B cell (primary cell): ENCODE measurements around the gene UBE2D1. TPM values are rescaled to one million over a fixed set of nuclear protein-coding genes. Genes with fewer than 3 reads are reported as not detected.

ENCODE experiments used
- ATAC-seq: fragments of 200-7000 bp; cut with Tn5 transposase; one replicate; pipeline ENCODE4 v1.10.0; 2021; ENCODE audit warnings: low read depth, mild to moderate bottlenecking, moderate number of reproducible peaks, moderate library complexity
- CTCF ChIA-PET: fragments of 350-600 bp; sonication (Branson Sonifier 250); formaldehyde crosslinking; loops from one replicate; lab custom pipeline; 2021; ENCODE audit warnings: antibody characterized with exemption, inconsistent platforms; lab: Charles Lee
- POLR2A ChIA-PET: fragments of 350-600 bp; sonication (Branson Sonifier 250); formaldehyde crosslinking; loops from one replicate; lab custom pipeline; 2021; ENCODE audit warnings: antibody characterized with exemption; lab: Charles Lee
- DNase-seq: peaks from one replicate; pipeline ENCODE4 v3.0.0; 2013
- H2AFZ ChIP-seq: 2 replicates; pipeline ENCODE4 v1.6.1; 2012; ENCODE audit warnings: mild to moderate bottlenecking, low read depth, low read length; ENCODE audit not compliant: insufficient read depth, poor library complexity, severe bottlenecking
- H3K27ac ChIP-seq, 2 donors: 1 replicate in 1 of 2; 2 replicates in 1 of 2; pipeline ENCODE4 v1.5.1; 2012 to 2013; ENCODE audit warnings: low read length in 2 of 2, mild to moderate bottlenecking in 2 of 2, moderate library complexity in 1 of 2
- H3K27me3 ChIP-seq, 4 experiments: fragments of 200-600 bp in 1 of 4; sonication (generic) in 1 of 4; replicated peaks in 1 of 4; 1 replicate in 2 of 4; 2 replicates in 2 of 4; pipeline versions ENCODE4 v1.6.1 to v1.7.0; 2013 to 2016; ENCODE audit warnings: low read length in 3 of 4, mild to moderate bottlenecking in 2 of 4, mixed read lengths in 1 of 4, moderate library complexity in 1 of 4; ENCODE audit not compliant: insufficient read depth in 4 of 4, control insufficient read depth in 3 of 4; ENCODE audit errors: control extremely low read depth in 1 of 4
- H3K36me3 ChIP-seq, 2 experiments: replicated peaks in 1 of 2; 1 replicate in 1 of 2; 2 replicates in 1 of 2; pipeline versions ENCODE4 v1.6.1 to v1.7.1; 2013; ENCODE audit warnings: low read length in 1 of 2; ENCODE audit not compliant: insufficient read depth in 2 of 2, control insufficient read depth in 1 of 2; ENCODE audit errors: control extremely low read depth in 1 of 2, extremely low read depth in 1 of 2
- H3K4me1 ChIP-seq, 2 donors: fragments of 200-600 bp in 1 of 2; sonication (generic) in 1 of 2; 1 replicate in 1 of 2; 2 replicates in 1 of 2; pipeline versions ENCODE4 v1.5.1 to v1.6.1; 2013 to 2017; ENCODE audit warnings: low read length in 2 of 2; ENCODE audit not compliant: control insufficient read depth in 2 of 2, insufficient read depth in 2 of 2
- H3K4me2 ChIP-seq: replicated peaks from 2 replicates; pipeline ENCODE3; 2012; ENCODE audit warnings: mild to moderate bottlenecking, low read depth, low read length; ENCODE audit not compliant: poor library complexity, severe bottlenecking
- H3K4me3 ChIP-seq, 5 experiments: fragments of 200-600 bp in 1 of 5; sonication (generic) in 1 of 5; 1 replicate in 3 of 5; 2 replicates in 2 of 5; pipeline versions ENCODE4 v1.5.1 to v1.7.0; 2011 to 2016; ENCODE audit warnings: low read length in 4 of 5, mild to moderate bottlenecking in 4 of 5, low read depth in 2 of 5, control low read depth in 1 of 5, moderate library complexity in 1 of 5; ENCODE audit not compliant: insufficient read depth in 1 of 5; ENCODE audit errors: control extremely low read depth in 1 of 5, extremely low read depth in 1 of 5
- H3K79me2 ChIP-seq: fragments of 200-600 bp; sonication (generic); one replicate; pipeline ENCODE4 v1.6.0; 2016; ENCODE audit warnings: low read length; ENCODE audit not compliant: control insufficient read depth, insufficient read depth
- H3K9ac ChIP-seq: fragments of 200-600 bp; sonication (generic); 2 replicates; pipeline ENCODE4 v1.6.1; 2017; ENCODE audit warnings: mild to moderate bottlenecking, low read length, moderate library complexity
- H3K9me3 ChIP-seq, 3 donors: one replicate each; pipeline versions ENCODE4 v1.6.1 to v1.7.1; 2013; ENCODE audit warnings: low read length in 2 of 3; ENCODE audit not compliant: control insufficient read depth in 2 of 3, insufficient read depth in 1 of 3; ENCODE audit errors: control extremely low read depth in 1 of 3
- H4K20me1 ChIP-seq: 2 replicates; pipeline ENCODE4 v1.6.0; 2012; ENCODE audit warnings: mild to moderate bottlenecking, low read length; ENCODE audit not compliant: insufficient read depth, control insufficient read depth, poor library complexity, severe bottlenecking
- H3K27ac Mint-ChIP-seq: one replicate; pipeline ENCODE4 v1.8.0; 2021; ENCODE audit warnings: mixed read lengths
- H3K27me3 Mint-ChIP-seq: one replicate; pipeline ENCODE4 v1.8.0; 2021; ENCODE audit warnings: mixed read lengths
- H3K4me1 Mint-ChIP-seq: one replicate; pipeline ENCODE4 v1.8.0; 2021; ENCODE audit warnings: mixed read lengths
- H3K4me3 Mint-ChIP-seq: one replicate; pipeline ENCODE4 v1.8.0; 2021; ENCODE audit warnings: mixed read lengths
- H3K9me3 Mint-ChIP-seq: one replicate; pipeline ENCODE4 v1.8.0; 2022; ENCODE audit warnings: mixed read lengths; ENCODE audit not compliant: insufficient read depth
- CTCF ChIP-seq: fragments of 200-600 bp; IDR thresholded peaks from one replicate; pipeline ENCODE4 v1.8.0; 2022; ENCODE audit warnings: antibody characterized with exemption, mild to moderate bottlenecking
- EZH2 ChIP-seq: IDR thresholded peaks from 2 replicates; pipeline ENCODE4 v1.6.1; 2012; ENCODE audit warnings: borderline replicate concordance, low read depth, mild to moderate bottlenecking, moderate library complexity, low read length; ENCODE audit not compliant: insufficient read depth, poor library complexity, severe bottlenecking
- WGBS: methylation state at CpG from one replicate; pipeline ENCODE4 v1.1.5; 2013; ENCODE audit warnings: missing lambda C conversion rate; ENCODE audit not compliant: insufficient coverage; 5-methylcytosine and 5-hydroxymethylcytosine counted together
- intact Hi-C: fragments of 100-400 bp; cut with micrococcal nuclease; formaldehyde crosslinking; loops from one replicate; pipeline ENCODE4 v1.10.0; 2022
- polyA plus RNA-seq: library from polyadenylated mRNA; depleted of rRNA; stranded (reverse); fragments of >200 nt; gene quantifications from 2 replicates; pipeline ENCODE4 v1.2.3, GENCODE V29; 2012
- total RNA-seq, 2 donors: library from RNA; stranded (reverse); fragments of 120-200 nt in 1 of 2; gene quantifications; 1 replicate in 1 of 2; 2 replicates in 1 of 2; pipeline versions ENCODE4 v1.2.3 to v1.2.4, GENCODE V29; 2013 to 2022

The UBE2D1 gene
- total and polyA plus RNA-seq, 2 donors (not counting 1 experiment from before 2014, with no cell fraction given), result 8.5 to 12.6 TPM

DNA sequence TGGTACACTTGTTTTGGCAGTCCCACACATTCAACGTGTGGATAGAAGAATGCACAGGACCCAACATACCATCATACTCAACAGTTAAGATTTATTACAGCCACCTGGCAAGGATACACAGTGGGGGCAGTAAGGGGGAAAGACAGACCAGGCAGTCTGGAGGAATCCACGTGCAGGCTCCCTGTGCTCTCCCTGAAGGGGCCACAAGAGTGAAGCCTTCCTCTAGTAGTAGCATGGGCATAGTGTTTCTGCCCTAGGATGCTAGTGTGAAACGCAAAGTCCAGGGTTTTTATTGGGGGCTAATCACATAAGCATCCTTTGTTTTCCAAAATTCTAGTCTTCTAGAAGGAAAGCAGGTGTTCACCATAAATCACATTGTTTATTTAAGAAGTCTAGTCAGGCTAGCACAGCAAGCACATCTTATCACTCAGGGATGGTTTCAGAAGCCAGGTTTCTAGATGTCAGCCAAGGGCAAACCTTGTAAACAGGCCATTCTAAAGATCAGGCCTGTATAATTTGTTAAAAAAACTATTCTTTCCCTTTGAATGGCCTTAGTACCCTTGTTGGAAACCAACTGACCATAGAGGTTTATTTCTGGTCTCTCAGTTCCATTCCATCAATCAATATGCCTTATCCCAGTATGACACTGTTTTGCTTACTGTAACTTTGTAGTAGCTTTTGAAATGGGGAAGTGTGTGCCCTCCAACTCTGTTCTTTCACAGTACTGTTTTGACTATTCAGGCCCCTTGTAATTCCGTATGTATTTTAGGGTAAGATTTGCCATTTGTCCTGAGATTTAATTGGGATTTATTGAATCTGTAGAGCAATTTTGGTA is 38.0 kb downstream of the UBE2D1 start:
- ATAC-seq, result no peak
- no peaks in the 10 kb centered on the region for H3K9me3 Mint-ChIP-seq
- no peak overlapping the region for H3K9ac ChIP-seq
- intact Hi-C loops, result no loop called here
- no CpG with 5 or more reads among the region's 4 CpGs for WGBS
- H3K27me3 ChIP-seq, result no peaks in the 10 kb centered on the region
- H3K4me1 ChIP-seq, result no peaks in the 10 kb centered on the region
- no peak overlapping the region for H3K27ac ChIP-seq
- H3K4me2 ChIP-seq, result no peak overlapping the region
- no peaks in the 10 kb centered on the region for H4K20me1 ChIP-seq
- H3K4me3 Mint-ChIP-seq, result no peak overlapping the region
- no peaks in the 10 kb centered on the region for H3K4me1 Mint-ChIP-seq
- no peaks in the 10 kb centered on the region for H3K27me3 Mint-ChIP-seq
- H3K9me3 ChIP-seq, result no peaks in the 10 kb centered on the region
- H2AFZ ChIP-seq, result no peak overlapping the region
- TF ChIP-seq EZH2, result no peak
- TF ChIP-seq CTCF, result no peak
- CTCF ChIA-PET, result no interaction called here
- POLR2A ChIA-PET, result no interaction called here
- no peak overlapping the region for H3K4me3 ChIP-seq
- DNase-seq, result no peak
- peaks cover 0 to 3% of the 10 kb centered on the region in 2 experiments for H3K36me3 ChIP-seq
- H3K27ac Mint-ChIP-seq, result no peak overlapping the region
- no peaks in the 10 kb centered on the region for H3K79me2 ChIP-seq

GRCh38 chr10:58373442-58373827 is 38.6 kb downstream of the UBE2D1 start:
- ATAC-seq, result no peak
- Histone ChIP-seq H2AFZ (no peak overlapping the region), H3K79me2 (no peaks in the 10 kb centered on the region), H3K27me3 (no peaks in the 10 kb centered on the region), H3K9me3 (no peaks in the 10 kb centered on the region), H3K27ac (no peak overlapping the region), H3K4me2 (no peak overlapping the region), H3K4me3 (no peak overlapping the region), H3K9ac (no peak overlapping the region), H3K4me1 (no peaks in the 10 kb centered on the region), H4K20me1 (no peaks in the 10 kb centered on the region), H3K36me3 (peaks cover 0 to 3% of the 10 kb centered on the region in 2 experiments)
- Mint-ChIP-seq H3K4me3 (no peak overlapping the region), H3K27me3 (no peaks in the 10 kb centered on the region), H3K4me1 (no peaks in the 10 kb centered on the region), H3K9me3 (no peaks in the 10 kb centered on the region), H3K27ac (no peak overlapping the region)
- ChIA-PET CTCF (no interaction called here), POLR2A (no interaction called here)
- DNase-seq, result no peak
- 100% methylated on average over 1 of the region's 3 CpGs for WGBS
- TF ChIP-seq EZH2 (no peak), CTCF (no peak)
- intact Hi-C loops, result no loop called here
